CD4-positive, alpha-beta T cell treated with Interleukin-17A for 4 hours (primary cell): Measurements from ENCODE around the gene PPP2R5E.
A peak's percentile ranks its signal among the peaks of the same experiment; 100 is the strongest.

Source experiments
- DNase-seq: peaks from one replicate; pipeline ENCODE4 v3.0.0-alpha.2; 2020; ENCODE audit warnings: mixed read lengths

Gene PPP2R5E

DNA sequence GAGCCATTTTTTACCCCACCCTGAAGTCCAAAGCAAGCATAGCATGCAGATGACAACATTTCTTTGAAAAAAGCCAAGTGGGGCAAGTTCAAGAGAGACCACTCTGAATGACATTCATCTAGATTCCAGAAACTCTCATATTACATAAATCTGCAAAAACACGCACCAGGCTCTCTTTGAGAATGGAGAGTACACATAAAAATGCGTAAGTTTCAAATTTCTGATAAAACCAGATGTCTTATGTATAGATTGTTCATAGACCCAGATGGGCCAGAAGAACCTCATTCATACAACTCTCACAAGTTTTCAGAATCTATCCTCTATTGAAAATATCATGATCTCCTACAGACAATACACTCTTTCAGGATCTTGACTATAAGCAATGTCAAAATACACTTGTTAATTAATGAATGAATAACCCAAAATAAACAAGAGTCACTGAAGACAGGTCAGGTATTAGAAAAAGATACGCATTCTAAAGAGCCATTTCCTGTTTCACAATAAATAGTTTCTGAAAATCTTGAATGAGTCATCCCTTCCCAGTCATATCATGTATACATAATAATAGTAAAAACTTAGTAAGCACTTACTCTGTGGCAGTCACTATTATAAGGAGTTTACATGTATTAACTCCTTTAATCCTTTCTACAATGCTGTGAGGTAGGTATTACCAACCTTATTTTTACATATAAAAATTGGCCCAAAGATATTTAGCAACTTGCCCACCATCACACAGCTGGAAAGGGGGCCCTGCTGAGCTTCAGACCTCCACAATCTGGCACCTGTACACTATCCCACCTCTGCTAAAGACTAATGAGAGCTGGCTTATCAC lies 72.0 kb downstream of the PPP2R5E start:
- DNase-seq: no peak

- no peak for DNase-seq
These were observed 74.9 kb downstream of the PPP2R5E start for GRCh38 chr14:63468294-63468693.

DNA sequence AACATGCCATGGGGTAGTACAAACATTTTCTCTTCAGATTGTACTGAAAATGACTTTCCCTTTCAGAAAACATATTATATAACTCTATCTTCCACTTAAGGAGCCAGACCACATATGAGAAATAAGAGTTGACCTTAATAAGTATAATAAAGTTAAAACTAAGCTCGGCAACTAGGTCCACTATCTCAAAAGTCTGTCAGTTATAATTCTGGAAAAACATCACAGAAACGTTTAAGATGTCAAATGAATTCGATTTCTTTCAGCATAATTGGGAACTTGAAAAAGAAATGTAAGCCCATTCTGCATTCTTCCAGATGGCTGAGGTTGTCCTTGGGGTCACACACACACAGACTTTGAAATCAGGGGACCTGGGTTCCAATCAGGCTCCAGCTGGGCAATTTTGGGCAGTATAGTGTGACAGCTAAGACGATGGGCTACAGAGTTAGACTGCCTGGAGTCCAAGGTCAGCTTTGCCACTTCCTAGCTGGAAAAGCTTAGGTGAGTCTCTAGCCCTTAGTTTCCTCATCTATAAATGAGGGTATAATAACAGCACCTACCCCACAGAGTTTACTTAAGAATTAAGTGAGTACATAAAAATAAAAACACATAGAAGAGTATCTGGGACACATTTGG lies 75.6 kb downstream of the PPP2R5E start:
- DNase-seq: no peak

DNA sequence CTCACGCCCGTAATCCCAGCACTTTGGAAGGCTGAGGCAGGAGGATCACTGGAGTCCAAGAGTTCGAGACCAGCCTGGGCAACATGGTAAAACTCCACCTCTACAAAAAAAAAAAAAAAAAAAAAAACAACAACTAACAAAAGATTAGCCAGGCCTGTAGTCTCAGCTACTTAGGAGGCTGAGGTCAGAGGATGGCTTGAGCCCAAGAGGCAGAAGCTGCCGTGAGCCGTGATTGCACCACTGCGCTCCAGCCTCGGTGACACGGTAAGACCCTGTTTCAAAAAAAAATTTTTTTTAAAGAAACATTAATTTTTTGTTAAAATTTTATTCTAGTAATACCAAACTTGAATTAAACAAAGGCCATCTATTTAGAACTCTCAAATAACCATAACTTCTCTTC lies 77.8 kb downstream of the PPP2R5E start:
- no peak for DNase-seq

- no peak for DNase-seq
These were observed 82.4 kb downstream of the PPP2R5E start for GRCh38 chr14:63460680-63461369.

- no peak for DNase-seq
These were observed 83.4 kb downstream of the PPP2R5E start for GRCh38 chr14:63459738-63460137.

GRCh38 chr14:63457498-63457897 lies 85.7 kb downstream of the PPP2R5E start:
- no peak for DNase-seq

- DNase-seq: no peak
These were observed 88.1 kb downstream of the PPP2R5E start for GRCh38 chr14:63454863-63455622.

DNA sequence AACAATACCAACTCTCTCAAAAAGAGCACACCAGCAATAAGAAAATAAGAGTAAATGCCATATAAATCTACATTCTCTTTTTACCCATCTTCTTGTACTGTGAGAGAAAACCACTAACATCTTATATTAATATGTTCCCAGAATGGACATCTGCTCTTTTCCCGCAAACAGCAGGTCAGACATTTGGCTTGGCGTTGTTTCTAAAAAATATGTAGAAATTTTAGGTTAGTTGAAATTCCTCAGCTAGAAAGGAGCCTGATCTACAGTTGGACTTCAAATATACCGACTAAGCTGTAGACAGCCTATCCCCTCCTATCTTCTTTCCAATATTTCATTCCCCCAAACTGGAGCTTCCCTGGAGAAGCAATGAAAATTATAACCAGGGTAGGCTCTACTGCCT lies 88.7 kb downstream of the PPP2R5E start:
- no peak for DNase-seq

GRCh38 chr14:63453443-63453936 lies 89.7 kb downstream of the PPP2R5E start:
- no peak for DNase-seq

DNA sequence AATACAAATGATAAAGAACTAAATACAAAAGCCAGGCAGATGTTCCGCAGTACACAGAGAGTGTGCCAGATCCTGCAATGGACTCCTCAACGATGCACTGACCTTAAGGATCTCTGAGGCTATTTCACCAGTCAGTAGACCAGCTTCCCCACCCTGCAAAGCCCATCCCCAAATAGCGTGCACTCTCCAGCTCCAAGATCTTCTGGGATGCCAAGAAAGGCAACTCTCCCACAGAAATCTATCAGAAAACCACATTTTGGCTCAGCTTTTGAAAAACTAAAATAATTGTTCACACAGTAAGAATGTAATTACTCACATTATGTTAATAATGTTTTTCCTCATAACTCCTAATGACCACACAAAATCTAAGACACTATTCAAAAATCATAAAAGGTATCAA lies 90.4 kb downstream of the PPP2R5E start:
- no peak for DNase-seq

- DNase-seq: no peak
These were observed 94.3 kb downstream of the PPP2R5E start for GRCh38 chr14:63448841-63449240.

DNA sequence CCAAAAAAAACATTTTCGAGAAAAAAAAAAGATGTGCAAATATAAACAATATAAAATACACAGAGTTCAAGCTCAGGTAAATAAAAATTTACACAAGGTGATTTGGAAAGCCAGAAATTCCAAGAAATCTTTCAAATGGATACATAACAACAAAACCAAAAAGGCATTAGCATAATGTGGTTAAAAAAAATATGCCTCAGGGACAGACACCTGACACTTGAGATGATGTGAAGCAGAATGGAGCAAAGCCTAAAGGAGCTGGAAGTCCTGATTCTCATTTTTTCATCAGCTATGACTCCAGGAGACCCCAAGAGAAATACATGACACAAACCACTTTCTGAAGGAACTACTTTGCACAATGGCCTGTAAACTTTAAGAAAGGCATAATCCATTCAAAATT lies 98.6 kb downstream of the PPP2R5E start:
- DNase-seq: no peak

GRCh38 chr14:63443988-63444387 lies 99.2 kb downstream of the PPP2R5E start:
- DNase-seq: no peak

- no peak for DNase-seq
These were observed 99.8 kb downstream of the PPP2R5E start for GRCh38 chr14:63443361-63443760.

- DNase-seq: peak; percentile 30
These were observed 105.0 kb downstream of the PPP2R5E start for GRCh38 chr14:63438065-63438757.

- no peak for DNase-seq
These were observed 106.7 kb downstream of the PPP2R5E start for GRCh38 chr14:63436286-63437098.

GRCh38 chr14:63435838-63436237 lies 107.3 kb downstream of the PPP2R5E start:
- DNase-seq: no peak

- DNase-seq: no peak
These were observed 108.0 kb downstream of the PPP2R5E start for GRCh38 chr14:63435204-63435603.

- DNase-seq: no peak
These were observed 110.2 kb downstream of the PPP2R5E start for GRCh38 chr14:63432888-63433552.

GRCh38 chr14:63432228-63432627 lies 110.9 kb downstream of the PPP2R5E start:
- no peak for DNase-seq
